ENCODE data around the gene YY1.

Gene YY1

GRCh38 chr14:100192672-100193416 lies 46.1 kb upstream of the YY1 start (continued):
- TF ChIP-seq OSR2 (tag by site-specific recombination; IDR thresholded peaks at IDR 0.05) (peak; percentile 77), ZNF266 (tag by site-specific recombination; IDR thresholded peaks at IDR 0.05; ENCODE audit: low read depth) (no peak), ZBTB8A (tag by site-specific recombination; IDR thresholded peaks at IDR 0.05) (peak; percentile 96), YY2 (tag by site-specific recombination; IDR thresholded peaks at IDR 0.05) (no peak), GLIS2 (tag by site-specific recombination; IDR thresholded peaks at IDR 0.05) (peak; percentile 88), KLF7 (tag by site-specific recombination; IDR thresholded peaks at IDR 0.05; ENCODE audit: borderline replicate concordance) (peak; percentile 63; the same call in 1 of the 2 replicates), ZNF37A (tag by site-specific recombination; IDR thresholded peaks at IDR 0.05) (no peak), MYNN (tag by site-specific recombination; IDR thresholded peaks at IDR 0.05; ENCODE audit: borderline replicate concordance) (no peak), PRDM4 (tag by site-specific recombination; IDR thresholded peaks at IDR 0.05) (0 out of 2 replicates have a peak, but pooled peaks have one; percentile 26), ZBTB7A (tag by site-specific recombination; IDR thresholded peaks at IDR 0.05; ENCODE audit: low read depth) (peak; percentile 71), SALL2 (tag by site-specific recombination; IDR thresholded peaks at IDR 0.05; ENCODE audit: borderline replicate concordance) (no peak), ZNF837 (tag by site-specific recombination; IDR thresholded peaks at IDR 0.05) (no peak), ZNF629 (tag by site-specific recombination; IDR thresholded peaks at IDR 0.05) (peak; percentile 74), ZNF138 (tag by site-specific recombination; IDR thresholded peaks at IDR 0.05; ENCODE audit: borderline replicate concordance) (no peak), ZNF501 (tag by site-specific recombination; IDR thresholded peaks at IDR 0.05) (peak; percentile 73; the same call in 1 of the 2 replicates), TSHZ1 (tag by site-specific recombination; IDR thresholded peaks at IDR 0.05; ENCODE audit: borderline replicate concordance) (no peak), SCRT2 (tag by site-specific recombination; IDR thresholded peaks at IDR 0.05) (no peak), ZEB2 (tag by site-specific recombination; IDR thresholded peaks at IDR 0.05) (peak; percentile 99), ZBTB44 (tag by site-specific recombination; IDR thresholded peaks at IDR 0.05) (no peak), ZNF530 (tag by site-specific recombination; IDR thresholded peaks at IDR 0.05; ENCODE audit: low read depth) (no peak), ZNF692 (tag by site-specific recombination; IDR thresholded peaks at IDR 0.05) (peak; percentile 17; the same call in 1 of the 2 replicates), ZNF10 (tag by site-specific recombination; IDR thresholded peaks at IDR 0.05) (no peak), ZNF580 (tag by site-specific recombination; IDR thresholded peaks at IDR 0.05) (peak; percentile 65; the same call in 1 of the 2 replicates), ZNF404 (tag by site-specific recombination; IDR thresholded peaks at IDR 0.05) (no peak), ZNF169 (tag by site-specific recombination; IDR thresholded peaks at IDR 0.05) (no peak), ZNF148 (tag by site-specific recombination; IDR thresholded peaks at IDR 0.05; ENCODE audit: borderline replicate concordance) (no peak), KLF16 (tag by site-specific recombination; IDR thresholded peaks at IDR 0.05) (peak; percentile 34), ZNF311 (tag by site-specific recombination; IDR thresholded peaks at IDR 0.05; ENCODE audit: borderline replicate concordance) (no peak)

All from HEK293 (cell line).